HG03469 (cell line): ENCODE results near the gene DDX47.

Experiments
- ATAC-seq: cut with Tn5 transposase; IDR thresholded peaks from one replicate; pipeline ENCODE4 v1.9.1; 2021; ENCODE audit warnings: mild to moderate bottlenecking, moderate library complexity, moderate number of reproducible peaks; ENCODE audit not compliant: unreplicated experiment

The DDX47 gene

GRCh38 chr12:12813120-12814101 lies at the start of gene DDX47:
DDX47 (plus strand) TSS chr12:12813346; CDS start chr12:12813368, 22 bp downstream.
- ATAC-seq, result peak; percentile 61

GRCh38 chr12:12764824-12765223 lies 48.3 kb upstream of the DDX47 start:
- ATAC-seq, result no peak

DNA sequence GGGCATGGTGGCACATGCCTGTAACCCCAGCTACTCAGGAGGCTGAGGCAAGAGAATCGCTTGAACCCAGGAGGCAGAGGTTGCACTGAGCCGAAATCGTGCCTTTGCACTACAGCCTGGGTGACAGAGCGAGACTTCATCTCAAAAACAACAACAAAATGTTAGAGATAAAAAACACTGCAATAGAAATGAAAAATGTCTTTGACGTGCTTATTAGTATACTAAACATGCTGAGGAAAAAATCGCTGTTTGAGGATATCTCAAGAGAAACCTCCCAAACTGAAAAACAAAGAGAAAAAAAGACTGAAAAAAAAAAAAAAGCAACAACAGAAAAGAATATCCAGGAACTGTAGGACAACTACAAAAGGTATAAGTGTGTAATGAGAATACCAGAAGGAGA lies 42.9 kb upstream of the DDX47 start:
- no peak for ATAC-seq

- no peak for ATAC-seq
Observed at GRCh38 chr12:12774791-12775190, 38.4 kb upstream of the DDX47 start.

GRCh38 chr12:12776261-12776660 lies 36.9 kb upstream of the DDX47 start:
- ATAC-seq, result no peak

GRCh38 chr12:12777092-12777491 lies 36.1 kb upstream of the DDX47 start:
- no peak for ATAC-seq

GRCh38 chr12:12779007-12779406 lies 34.1 kb upstream of the DDX47 start:
- ATAC-seq, result no peak

- no peak for ATAC-seq
Observed at GRCh38 chr12:12779529-12779928, 33.6 kb upstream of the DDX47 start.

DNA sequence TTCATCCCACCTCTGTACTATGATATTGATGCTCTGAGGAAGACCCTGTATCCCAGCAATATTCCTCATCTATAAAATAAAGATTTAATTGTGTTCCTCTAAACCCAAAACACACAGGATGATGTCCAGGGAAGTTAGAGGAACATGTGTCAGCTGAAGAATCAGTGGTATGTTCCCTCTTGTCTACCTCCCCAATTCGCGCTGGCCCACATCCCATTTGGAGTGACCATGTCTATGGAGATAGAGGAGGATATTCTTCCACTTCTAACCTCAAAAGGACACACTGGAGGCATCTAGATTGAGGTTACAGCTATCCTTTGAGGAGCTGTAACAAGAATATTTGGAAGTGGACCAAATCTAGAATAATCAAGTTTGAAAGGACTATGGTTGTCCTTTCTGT lies 29.0 kb upstream of the DDX47 start:
- no peak for ATAC-seq

- ATAC-seq, result no peak
Observed at GRCh38 chr12:12784911-12785814, 28.0 kb upstream of the DDX47 start, which contains the start of gene APOLD1. APOLD1 (plus strand) TSS chr12:12785659; CDS start chr12:12785692, 33 bp downstream.

GRCh38 chr12:12786351-12786705 lies 26.8 kb upstream of the DDX47 start:
- ATAC-seq, result no peak

GRCh38 chr12:12786706-12787601 lies 26.2 kb upstream of the DDX47 start:
- ATAC-seq, result peak; percentile 69

GRCh38 chr12:12788131-12788530 lies 25.0 kb upstream of the DDX47 start:
- ATAC-seq, result no peak

DNA sequence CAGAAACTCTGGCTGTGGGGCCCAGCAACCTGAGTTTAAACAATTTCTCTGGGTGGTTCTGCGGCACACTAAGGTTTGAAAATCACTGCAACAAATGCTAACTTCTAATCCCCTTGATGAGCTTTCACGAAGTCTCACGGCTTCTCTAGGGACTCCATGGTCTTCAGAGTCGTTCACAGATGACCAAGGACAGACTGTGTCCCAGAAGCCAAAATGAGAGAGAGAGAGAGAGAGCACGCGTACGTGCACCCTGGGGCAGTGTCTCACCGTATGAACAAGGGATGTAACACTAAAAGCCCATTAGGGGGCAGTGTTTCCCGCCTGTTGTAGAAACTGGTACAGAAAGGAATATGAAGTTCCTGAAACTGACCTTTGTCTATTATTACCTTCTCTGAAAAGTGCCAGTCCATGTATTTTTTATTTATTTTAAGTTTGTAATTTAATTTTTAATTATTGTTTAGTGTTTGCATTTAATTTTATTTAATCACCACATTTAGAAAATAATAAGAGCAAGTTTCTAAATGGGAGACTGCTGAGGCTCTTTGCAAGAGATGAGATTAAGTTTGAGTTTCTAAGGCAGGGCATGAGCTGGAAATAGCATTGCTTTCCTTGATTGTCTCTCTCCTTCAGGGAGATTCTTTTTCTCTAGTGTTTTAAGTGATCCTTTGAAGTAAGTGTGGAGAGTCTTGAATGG lies 24.3 kb upstream of the DDX47 start:
- peak; percentile 52 for ATAC-seq

GRCh38 chr12:12790956-12791355 lies 22.2 kb upstream of the DDX47 start:
- no peak for ATAC-seq

GRCh38 chr12:12791756-12792369 lies 21.3 kb upstream of the DDX47 start:
- no peak for ATAC-seq

GRCh38 chr12:12792421-12792820 lies 20.7 kb upstream of the DDX47 start:
- ATAC-seq, result no peak

DNA sequence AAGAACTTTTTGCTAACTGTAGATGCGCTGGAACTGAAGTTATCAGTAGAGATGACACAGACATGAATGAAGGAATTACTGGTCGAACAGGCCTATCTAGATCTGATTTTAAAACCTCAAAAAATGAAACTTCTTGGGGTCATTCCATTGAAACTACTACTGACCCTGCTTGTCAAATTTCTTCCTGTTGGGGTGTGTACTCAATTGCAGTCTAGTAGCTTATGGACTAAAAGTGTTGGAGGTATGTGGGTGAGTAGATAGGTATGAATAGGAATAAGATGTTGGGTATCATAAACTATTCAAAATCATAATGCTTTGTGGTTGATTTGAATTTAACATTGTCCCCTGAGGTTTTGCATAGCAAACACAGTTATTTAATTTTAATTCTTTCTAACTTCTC lies 18.5 kb upstream of the DDX47 start:
- no peak for ATAC-seq

- ATAC-seq, result no peak
Observed at GRCh38 chr12:12796171-12796570, 17.0 kb upstream of the DDX47 start.
